ENCODE results near the gene SLC25A39.

GRCh38 chr17:44308865-44309264 lies 15.8 kb downstream of the SLC25A39 start:
- TF ChIP-seq, protein P1, sequence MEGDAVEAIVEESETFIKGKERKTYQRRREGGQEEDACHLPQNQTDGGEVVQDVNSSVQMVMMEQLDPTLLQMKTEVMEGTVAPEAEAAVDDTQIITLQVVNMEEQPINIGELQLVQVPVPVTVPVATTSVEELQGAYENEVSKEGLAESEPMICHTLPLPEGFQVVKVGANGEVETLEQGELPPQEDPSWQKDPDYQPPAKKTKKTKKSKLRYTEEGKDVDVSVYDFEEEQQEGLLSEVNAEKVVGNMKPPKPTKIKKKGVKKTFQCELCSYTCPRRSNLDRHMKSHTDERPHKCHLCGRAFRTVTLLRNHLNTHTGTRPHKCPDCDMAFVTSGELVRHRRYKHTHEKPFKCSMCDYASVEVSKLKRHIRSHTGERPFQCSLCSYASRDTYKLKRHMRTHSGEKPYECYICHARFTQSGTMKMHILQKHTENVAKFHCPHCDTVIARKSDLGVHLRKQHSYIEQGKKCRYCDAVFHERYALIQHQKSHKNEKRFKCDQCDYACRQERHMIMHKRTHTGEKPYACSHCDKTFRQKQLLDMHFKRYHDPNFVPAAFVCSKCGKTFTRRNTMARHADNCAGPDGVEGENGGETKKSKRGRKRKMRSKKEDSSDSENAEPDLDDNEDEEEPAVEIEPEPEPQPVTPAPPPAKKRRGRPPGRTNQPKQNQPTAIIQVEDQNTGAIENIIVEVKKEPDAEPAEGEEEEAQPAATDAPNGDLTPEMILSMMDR (IDR thresholded peaks at IDR 0.05; ENCODE audit: insufficient read depth, low read depth, low read length) = no peak
- TF ChIP-seq EZH2 (IDR thresholded peaks at IDR 0.05; ENCODE audit: insufficient read depth, low read length) = no peak
